ENCODE measurements around the gene SNRK. TPM values are rescaled to one million over a fixed set of nuclear protein-coding genes. Genes with fewer than 3 reads are reported as not detected.

The SNRK gene
- total and polyA plus RNA-seq, 2 experiments from 2014 or later: 10.7 to 25.3 TPM

GRCh38 chr3:43257850-43258249, 28.5 kb upstream of the SNRK start:
- no peaks in the 10 kb centered on the region for H4K20me1 ChIP-seq (ENCODE audit: insufficient read depth, poor library complexity, severe bottlenecking)
- H3K9me3 ChIP-seq (ENCODE audit: low read depth): no peaks in the 10 kb centered on the region
- no peak overlapping the region for H3K27ac ChIP-seq
- no peaks in the 10 kb centered on the region for H3K9me2 ChIP-seq (replicated peaks; ENCODE audit: insufficient read depth)
- no peaks in the 10 kb centered on the region for H3K4me1 ChIP-seq (ENCODE audit: insufficient read depth)
- no peak for DNase-seq (ENCODE audit: low spot score)
- TF ChIP-seq EZH2 (IDR thresholded peaks at IDR 0.05; ENCODE audit: borderline replicate concordance): no peak
- no peak for TF ChIP-seq EZH2phosphoT487 (IDR thresholded peaks at IDR 0.05; ENCODE audit: low read depth, severe bottlenecking, unreplicated experiment)
- TF ChIP-seq, protein P1, sequence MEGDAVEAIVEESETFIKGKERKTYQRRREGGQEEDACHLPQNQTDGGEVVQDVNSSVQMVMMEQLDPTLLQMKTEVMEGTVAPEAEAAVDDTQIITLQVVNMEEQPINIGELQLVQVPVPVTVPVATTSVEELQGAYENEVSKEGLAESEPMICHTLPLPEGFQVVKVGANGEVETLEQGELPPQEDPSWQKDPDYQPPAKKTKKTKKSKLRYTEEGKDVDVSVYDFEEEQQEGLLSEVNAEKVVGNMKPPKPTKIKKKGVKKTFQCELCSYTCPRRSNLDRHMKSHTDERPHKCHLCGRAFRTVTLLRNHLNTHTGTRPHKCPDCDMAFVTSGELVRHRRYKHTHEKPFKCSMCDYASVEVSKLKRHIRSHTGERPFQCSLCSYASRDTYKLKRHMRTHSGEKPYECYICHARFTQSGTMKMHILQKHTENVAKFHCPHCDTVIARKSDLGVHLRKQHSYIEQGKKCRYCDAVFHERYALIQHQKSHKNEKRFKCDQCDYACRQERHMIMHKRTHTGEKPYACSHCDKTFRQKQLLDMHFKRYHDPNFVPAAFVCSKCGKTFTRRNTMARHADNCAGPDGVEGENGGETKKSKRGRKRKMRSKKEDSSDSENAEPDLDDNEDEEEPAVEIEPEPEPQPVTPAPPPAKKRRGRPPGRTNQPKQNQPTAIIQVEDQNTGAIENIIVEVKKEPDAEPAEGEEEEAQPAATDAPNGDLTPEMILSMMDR (IDR thresholded peaks at IDR 0.05; ENCODE audit: poor library complexity): no peak
- WGBS (ENCODE audit: low lambda C conversion rate, missing lambda C conversion rate): 89% methylated on average over 2 of the region's 2 CpGs
- H3K4me3 ChIP-seq: no peak overlapping the region
- H3K4me2 ChIP-seq: no peak overlapping the region
- H3K27me3 ChIP-seq: no peaks in the 10 kb centered on the region
- H3K36me3 ChIP-seq (replicated peaks; ENCODE audit: insufficient read depth, low read depth): no peaks in the 10 kb centered on the region
- no peak overlapping the region for H2AFZ ChIP-seq
- no peaks in the 10 kb centered on the region for H3K79me2 ChIP-seq

GRCh38 chr3:43259626-43260025, 26.7 kb upstream of the SNRK start:
- H3K36me3 ChIP-seq (replicated peaks; ENCODE audit: insufficient read depth, low read depth): no peaks in the 10 kb centered on the region
- H3K4me3 ChIP-seq: no peak overlapping the region
- TF ChIP-seq EZH2 (IDR thresholded peaks at IDR 0.05; ENCODE audit: borderline replicate concordance): no peak
- TF ChIP-seq, protein P1 (IDR thresholded peaks at IDR 0.05; ENCODE audit: poor library complexity): no peak
- no peak for TF ChIP-seq EZH2phosphoT487 (IDR thresholded peaks at IDR 0.05; ENCODE audit: low read depth, severe bottlenecking, unreplicated experiment)
- no peak overlapping the region for H3K4me2 ChIP-seq
- no peaks in the 10 kb centered on the region for H3K79me2 ChIP-seq
- 89% methylated on average over 2 of the region's 2 CpGs for WGBS (ENCODE audit: low lambda C conversion rate, missing lambda C conversion rate)
- no peaks in the 10 kb centered on the region for H3K9me2 ChIP-seq (replicated peaks; ENCODE audit: insufficient read depth)
- DNase-seq (ENCODE audit: low spot score): no peak
- no peaks in the 10 kb centered on the region for H3K9me3 ChIP-seq (ENCODE audit: low read depth)
- no peaks in the 10 kb centered on the region for H3K27me3 ChIP-seq
- no peaks in the 10 kb centered on the region for H4K20me1 ChIP-seq (ENCODE audit: insufficient read depth, poor library complexity, severe bottlenecking)
- no peaks in the 10 kb centered on the region for H3K4me1 ChIP-seq (ENCODE audit: insufficient read depth)
- H3K27ac ChIP-seq: no peak overlapping the region
- no peak overlapping the region for H2AFZ ChIP-seq

DNA sequence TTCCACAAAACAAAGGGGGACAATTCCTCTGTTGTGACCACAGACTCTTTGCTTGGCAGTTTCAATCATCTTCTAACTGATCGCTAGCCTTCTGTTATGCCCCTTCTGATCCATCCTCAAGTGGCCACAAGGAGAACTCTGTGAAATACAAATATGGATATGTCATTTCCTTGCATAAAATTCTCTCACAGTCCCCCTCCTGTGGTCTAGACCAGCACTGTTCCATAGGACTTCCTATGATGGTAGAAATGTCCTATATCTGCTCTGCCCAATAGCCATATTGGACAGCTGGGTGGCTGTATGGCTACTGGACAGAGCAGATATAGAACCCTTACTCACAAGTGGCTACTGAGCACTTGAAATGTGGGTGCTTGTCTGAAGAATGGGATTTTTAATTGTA, 25.9 kb upstream of the SNRK start:
- 100% methylated on average over 1 of the region's 1 CpG for WGBS (ENCODE audit: low lambda C conversion rate, missing lambda C conversion rate)
- no peak for TF ChIP-seq EZH2 (IDR thresholded peaks at IDR 0.05; ENCODE audit: borderline replicate concordance)
- TF ChIP-seq, protein P1 (IDR thresholded peaks at IDR 0.05; ENCODE audit: poor library complexity): no peak
- no peak for TF ChIP-seq EZH2phosphoT487 (IDR thresholded peaks at IDR 0.05; ENCODE audit: low read depth, severe bottlenecking, unreplicated experiment)
- no peak for DNase-seq (ENCODE audit: low spot score)
- H3K27ac ChIP-seq: no peak overlapping the region
- H4K20me1 ChIP-seq (ENCODE audit: insufficient read depth, poor library complexity, severe bottlenecking): no peaks in the 10 kb centered on the region
- H2AFZ ChIP-seq: no peak overlapping the region
- no peak overlapping the region for H3K4me2 ChIP-seq
- H3K79me2 ChIP-seq: no peaks in the 10 kb centered on the region
- no peaks in the 10 kb centered on the region for H3K36me3 ChIP-seq (replicated peaks; ENCODE audit: insufficient read depth, low read depth)
- no peaks in the 10 kb centered on the region for H3K27me3 ChIP-seq
- H3K9me2 ChIP-seq (replicated peaks; ENCODE audit: insufficient read depth): no peaks in the 10 kb centered on the region
- H3K4me1 ChIP-seq (ENCODE audit: insufficient read depth): no peaks in the 10 kb centered on the region
- H3K9me3 ChIP-seq (ENCODE audit: low read depth): no peaks in the 10 kb centered on the region
- no peak overlapping the region for H3K4me3 ChIP-seq

- Histone ChIP-seq H3K4me3 (no peak overlapping the region), H3K4me1 (ENCODE audit: insufficient read depth) (no peaks in the 10 kb centered on the region), H3K27me3 (no peaks in the 10 kb centered on the region), H3K36me3 (replicated peaks; ENCODE audit: insufficient read depth, low read depth) (no peaks in the 10 kb centered on the region), H3K4me2 (no peak overlapping the region), H3K79me2 (no peaks in the 10 kb centered on the region), H3K9me3 (ENCODE audit: low read depth) (no peaks in the 10 kb centered on the region), H3K9me2 (replicated peaks; ENCODE audit: insufficient read depth) (no peaks in the 10 kb centered on the region), H3K27ac (no peak overlapping the region), H2AFZ (no peak overlapping the region), H4K20me1 (ENCODE audit: insufficient read depth, poor library complexity, severe bottlenecking) (no peaks in the 10 kb centered on the region)
- DNase-seq (ENCODE audit: low spot score): no peak
- 91% methylated on average over 4 of the region's 4 CpGs for WGBS (ENCODE audit: low lambda C conversion rate, missing lambda C conversion rate)
- no peak for TF ChIP-seq EZH2 (IDR thresholded peaks at IDR 0.05; ENCODE audit: borderline replicate concordance)
- TF ChIP-seq, protein P1 (IDR thresholded peaks at IDR 0.05; ENCODE audit: poor library complexity): no peak
- no peak for TF ChIP-seq EZH2phosphoT487 (IDR thresholded peaks at IDR 0.05; ENCODE audit: low read depth, severe bottlenecking, unreplicated experiment)
These were observed 24.1 kb upstream of the SNRK start for GRCh38 chr3:43262194-43262593.
